NT2/D1 (cell line): ENCODE results near the gene DDX42.
"Not testable (repeated sequence)": the region's sequence is repeated elsewhere in the genome, so short reads cannot be mapped to it uniquely, and the experiment has no call there.

ENCODE experiments used
- DNase-seq: peaks from one replicate; pipeline ENCODE4 v3.0.0-alpha.2; 2011; ENCODE audit warnings: low read depth, low spot score
- H3K27me3 ChIP-seq: 2 replicates; pipeline ENCODE4 v1.6.0; 2011; ENCODE audit warnings: mild to moderate bottlenecking; ENCODE audit not compliant: insufficient read length, insufficient read depth
- H3K36me3 ChIP-seq: 2 replicates; pipeline ENCODE4 v1.6.1; 2011; ENCODE audit warnings: mild to moderate bottlenecking, low read length, mixed read lengths; ENCODE audit not compliant: insufficient read depth, insufficient read length
- H3K4me1 ChIP-seq: 2 replicates; pipeline ENCODE4 v1.5.1; 2011; ENCODE audit not compliant: insufficient read depth, insufficient read length
- H3K4me3 ChIP-seq: 2 replicates; pipeline ENCODE4 v1.5.1; 2011; ENCODE audit warnings: low read depth; ENCODE audit not compliant: insufficient read length
- H3K9ac ChIP-seq: 2 replicates; pipeline ENCODE4 v1.6.0; 2011; ENCODE audit warnings: low read depth; ENCODE audit not compliant: insufficient read length
- H3K9me3 ChIP-seq: 2 replicates; pipeline ENCODE4 v1.5.1; 2011; ENCODE audit warnings: mild to moderate bottlenecking, low read length; ENCODE audit not compliant: insufficient read depth
- SUZ12 ChIP-seq: IDR thresholded peaks from 2 replicates; pipeline ENCODE4 v1.6.1; 2011; ENCODE audit not compliant: insufficient read length, insufficient read depth; ENCODE audit errors: extremely low read depth
- YY1 ChIP-seq: IDR thresholded peaks from 2 replicates; pipeline ENCODE4 v1.6.1; 2011; ENCODE audit not compliant: insufficient read length, insufficient read depth
- ZNF274 ChIP-seq: IDR thresholded peaks from 2 replicates; pipeline ENCODE4 v1.6.1; 2011; ENCODE audit warnings: mild to moderate bottlenecking, low read depth, low read length

Gene DDX42

DNA sequence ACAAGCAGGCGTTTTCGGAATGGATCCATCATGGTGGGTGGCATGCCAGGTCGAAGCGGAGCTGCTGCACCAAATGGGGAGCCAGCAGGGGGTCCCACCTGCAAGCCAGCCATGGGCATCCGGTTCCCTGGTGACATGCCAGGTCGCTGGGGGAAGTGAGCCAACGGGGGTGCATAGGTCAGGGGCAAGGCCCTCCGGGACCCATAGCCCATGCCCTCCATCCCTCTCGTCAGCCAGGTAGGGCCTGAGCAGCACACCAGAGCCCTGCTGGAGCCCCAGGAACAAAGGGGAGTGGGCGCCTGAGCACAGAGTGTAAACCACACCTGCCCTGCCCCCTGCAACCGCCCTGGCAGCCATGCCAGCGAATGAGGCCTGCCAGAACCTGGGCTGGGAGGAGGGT, 63.5 kb downstream of the DDX42 start:
- TF ChIP-seq ZNF274: no peak
- no peak for TF ChIP-seq YY1
- TF ChIP-seq SUZ12: no peak
- Histone ChIP-seq H3K4me1 (peaks cover 21% of the 10 kb centered on the region), H3K9ac (no peak overlapping the region), H3K9me3 (no peaks in the 10 kb centered on the region), H3K27me3 (no peaks in the 10 kb centered on the region), H3K4me3 (no peak overlapping the region), H3K36me3 (peaks cover 63% of the 10 kb centered on the region)
- DNase-seq: no peak

DNA sequence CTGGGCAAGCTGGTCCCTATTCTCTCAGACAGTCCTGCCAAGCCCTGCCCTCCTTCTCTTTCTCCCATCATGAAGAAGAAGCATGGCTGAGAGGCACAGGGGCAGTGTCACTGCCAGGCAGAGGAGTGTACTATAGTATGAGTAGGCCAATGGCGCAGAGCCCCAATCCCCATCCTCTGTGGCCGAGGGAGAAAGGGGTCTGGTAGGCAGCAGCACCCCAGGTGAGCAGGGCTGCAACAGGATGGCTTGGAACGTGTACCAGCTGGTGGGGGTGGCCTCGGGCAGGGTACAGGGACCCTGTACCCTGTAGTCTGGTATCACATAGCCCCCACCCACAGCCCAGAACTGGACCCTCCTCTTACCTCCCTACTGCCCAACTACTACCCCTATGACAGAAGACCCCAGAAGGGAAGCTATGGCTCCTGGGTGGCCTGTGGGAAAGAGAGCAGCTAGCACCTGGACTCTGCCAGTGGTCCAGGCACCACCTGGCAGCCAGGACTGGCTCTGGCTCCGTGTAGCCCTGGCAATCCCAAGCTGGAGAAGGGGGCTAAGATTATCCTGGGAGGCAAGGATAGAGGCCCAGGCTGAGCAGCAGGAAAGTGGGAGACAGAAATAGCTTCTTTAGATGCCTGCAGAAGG, 64.1 kb downstream of the DDX42 start:
- no peaks in the 10 kb centered on the region for H3K27me3 ChIP-seq
- no peaks in the 10 kb centered on the region for H3K9me3 ChIP-seq
- no peak overlapping the region for H3K4me3 ChIP-seq
- peaks cover 18% of the 10 kb centered on the region for H3K4me1 ChIP-seq
- peak overlapping the region; percentile 5 for H3K9ac ChIP-seq
- TF ChIP-seq YY1 (no peak), ZNF274 (no peak), SUZ12 (no peak)
- peaks cover 57% of the 10 kb centered on the region for H3K36me3 ChIP-seq
- no peak for DNase-seq

DNA sequence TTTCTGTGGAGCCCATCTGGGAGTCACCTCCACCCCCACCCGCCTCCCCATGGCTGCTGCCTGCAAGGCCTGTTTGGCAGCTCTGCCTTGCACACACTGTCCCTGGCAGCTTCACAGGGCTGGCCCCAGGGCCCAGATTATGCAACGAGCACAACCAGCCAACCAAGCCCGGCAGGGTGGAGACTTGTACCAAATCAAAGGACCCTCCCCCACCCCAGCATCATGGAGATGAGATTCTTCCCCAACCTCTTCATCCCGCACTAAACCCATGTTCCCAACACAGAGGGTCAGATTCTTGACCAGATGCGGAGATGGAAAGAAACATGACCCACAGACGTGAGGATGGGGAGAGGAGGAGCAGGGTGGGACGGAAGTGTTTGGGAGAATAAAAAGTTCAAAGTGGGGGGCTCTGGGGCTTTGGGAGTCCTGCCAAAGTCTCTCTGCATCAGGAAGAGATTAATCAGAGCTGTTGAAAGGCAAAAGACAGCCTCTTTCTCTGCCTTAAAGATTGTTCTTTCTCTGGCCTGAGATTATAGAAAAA, 64.7 kb downstream of the DDX42 start:
- TF ChIP-seq ZNF274 (no peak), YY1 (no peak), SUZ12 (no peak)
- peaks cover 50% of the 10 kb centered on the region for H3K36me3 ChIP-seq
- H3K4me3 ChIP-seq: no peak overlapping the region
- peak overlapping the region; percentile 5 for H3K9ac ChIP-seq
- H3K9me3 ChIP-seq: no peaks in the 10 kb centered on the region
- peaks cover 18% of the 10 kb centered on the region for H3K4me1 ChIP-seq
- H3K27me3 ChIP-seq: no peaks in the 10 kb centered on the region
- no peak for DNase-seq

DNA sequence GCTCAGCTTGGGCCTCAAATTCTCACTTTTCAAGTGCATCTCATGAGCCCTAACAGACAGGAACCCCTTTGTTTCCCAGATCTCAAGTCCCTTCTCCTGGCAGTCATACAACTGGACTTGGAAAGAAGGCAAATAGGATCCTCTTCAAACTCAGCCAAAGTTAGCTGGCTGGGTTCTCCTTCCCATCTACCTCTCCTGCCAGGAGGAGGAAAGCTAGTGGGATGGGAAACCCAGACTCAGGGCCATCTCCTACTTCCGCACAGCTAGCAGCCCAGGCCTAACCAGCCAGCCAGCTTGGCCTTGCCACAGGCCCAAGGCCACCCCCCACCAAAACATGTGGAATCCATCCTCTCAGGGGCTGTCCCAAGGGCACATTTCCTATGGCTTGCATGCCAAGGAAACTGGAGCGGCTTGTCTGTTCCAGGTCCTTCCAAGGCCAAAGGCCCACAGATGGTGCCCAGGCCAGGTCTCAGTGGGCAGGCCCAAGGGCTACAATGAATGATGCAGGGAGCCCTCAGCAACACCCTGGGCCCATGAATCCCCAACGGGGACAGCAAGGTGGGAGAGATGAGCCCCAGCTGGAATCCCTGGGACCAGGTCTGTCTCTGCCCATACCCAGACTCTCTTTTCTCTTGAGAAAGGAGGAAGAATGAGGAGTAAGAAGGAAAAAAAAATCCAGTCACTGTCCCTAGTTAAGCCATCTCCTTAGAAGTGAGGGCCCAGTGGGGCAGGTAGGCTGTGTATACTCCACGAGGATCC, 66.8 kb downstream of the DDX42 start:
- no peak for TF ChIP-seq YY1
- no peak for TF ChIP-seq SUZ12
- TF ChIP-seq ZNF274: no peak
- no peak for DNase-seq
- Histone ChIP-seq H3K9ac (peak overlapping the region; percentile 93), H3K27me3 (no peaks in the 10 kb centered on the region), H3K4me1 (peaks cover 18% of the 10 kb centered on the region), H3K4me3 (peak overlapping the region; percentile 89), H3K9me3 (no peaks in the 10 kb centered on the region), H3K36me3 (peaks cover 30% of the 10 kb centered on the region)

DNA sequence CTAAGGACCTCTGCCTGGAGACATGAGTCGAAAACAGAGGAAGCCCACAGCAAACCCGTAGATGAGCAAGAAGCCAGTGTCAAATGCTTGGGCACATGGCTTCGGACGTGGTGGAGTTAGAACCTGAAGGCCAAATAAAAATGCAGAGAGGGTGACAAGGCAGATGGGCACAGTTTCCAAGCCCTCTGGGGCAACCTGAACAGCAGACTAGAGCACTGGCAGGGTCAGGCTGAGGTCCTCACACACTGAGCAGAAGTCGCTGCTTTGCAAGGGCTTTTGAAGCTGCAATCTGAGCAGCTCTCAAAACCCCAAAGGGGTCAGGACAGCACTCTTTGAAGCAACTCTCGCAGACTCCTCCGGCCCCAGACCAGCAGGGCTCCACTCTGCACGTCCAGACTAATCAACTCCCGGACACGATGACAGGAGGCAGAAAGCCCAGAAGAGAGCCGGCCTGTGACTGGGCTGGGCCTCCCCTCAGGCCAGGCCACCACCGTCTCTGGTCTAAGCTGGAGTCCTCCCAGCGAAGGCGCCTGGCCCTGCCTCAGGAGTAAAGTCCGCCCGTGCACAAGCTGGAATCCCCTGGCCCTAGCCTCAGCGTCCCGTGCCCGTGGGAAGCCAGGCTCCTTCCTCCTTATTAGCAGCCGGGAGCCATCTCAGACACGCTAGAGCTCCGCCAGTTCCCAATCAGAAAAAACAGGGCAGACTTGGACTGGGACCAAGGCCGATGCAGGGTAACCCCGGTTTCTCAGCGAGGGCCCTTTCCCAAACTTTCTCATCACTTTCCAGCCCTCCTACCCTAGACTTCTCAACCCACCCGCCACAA, 67.6 kb downstream of the DDX42 start:
- DNase-seq: no peak
- H3K9ac ChIP-seq: peak overlapping the region; percentile 93
- no peaks in the 10 kb centered on the region for H3K9me3 ChIP-seq
- peaks cover 22% of the 10 kb centered on the region for H3K36me3 ChIP-seq
- peak overlapping the region; percentile 89 for H3K4me3 ChIP-seq
- no peaks in the 10 kb centered on the region for H3K27me3 ChIP-seq
- TF ChIP-seq SUZ12 (no peak), YY1 (no peak), ZNF274 (no peak)
- peaks cover 18% of the 10 kb centered on the region for H3K4me1 ChIP-seq

DNA sequence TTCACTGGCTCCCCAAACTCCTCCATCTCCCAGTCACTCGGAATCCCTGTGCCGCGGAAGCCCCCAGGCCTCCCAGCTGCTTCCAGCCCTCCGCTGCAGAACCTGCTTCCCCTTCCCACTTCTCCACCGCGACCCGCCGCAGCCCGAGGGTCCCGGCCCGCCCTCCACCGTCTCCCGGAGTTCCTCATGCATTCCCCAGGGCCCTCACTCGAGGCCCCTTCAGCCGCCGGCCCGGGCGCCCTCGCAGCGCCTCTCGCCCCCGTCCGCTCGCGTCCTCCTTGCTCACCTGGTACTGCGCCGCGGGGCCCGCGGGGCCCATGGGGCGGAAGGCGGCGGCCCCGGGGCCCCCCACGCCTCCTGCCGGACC, 68.2 kb downstream of the DDX42 start:
- peak overlapping the region; percentile 93 for H3K9ac ChIP-seq
- peaks cover 18% of the 10 kb centered on the region for H3K4me1 ChIP-seq
- peaks cover 16% of the 10 kb centered on the region for H3K36me3 ChIP-seq
- no peak for DNase-seq
- no peaks in the 10 kb centered on the region for H3K9me3 ChIP-seq
- TF ChIP-seq YY1 (no peak), ZNF274 (no peak), SUZ12 (no peak)
- no peaks in the 10 kb centered on the region for H3K27me3 ChIP-seq
- H3K4me3 ChIP-seq: peak overlapping the region; percentile 89

DNA sequence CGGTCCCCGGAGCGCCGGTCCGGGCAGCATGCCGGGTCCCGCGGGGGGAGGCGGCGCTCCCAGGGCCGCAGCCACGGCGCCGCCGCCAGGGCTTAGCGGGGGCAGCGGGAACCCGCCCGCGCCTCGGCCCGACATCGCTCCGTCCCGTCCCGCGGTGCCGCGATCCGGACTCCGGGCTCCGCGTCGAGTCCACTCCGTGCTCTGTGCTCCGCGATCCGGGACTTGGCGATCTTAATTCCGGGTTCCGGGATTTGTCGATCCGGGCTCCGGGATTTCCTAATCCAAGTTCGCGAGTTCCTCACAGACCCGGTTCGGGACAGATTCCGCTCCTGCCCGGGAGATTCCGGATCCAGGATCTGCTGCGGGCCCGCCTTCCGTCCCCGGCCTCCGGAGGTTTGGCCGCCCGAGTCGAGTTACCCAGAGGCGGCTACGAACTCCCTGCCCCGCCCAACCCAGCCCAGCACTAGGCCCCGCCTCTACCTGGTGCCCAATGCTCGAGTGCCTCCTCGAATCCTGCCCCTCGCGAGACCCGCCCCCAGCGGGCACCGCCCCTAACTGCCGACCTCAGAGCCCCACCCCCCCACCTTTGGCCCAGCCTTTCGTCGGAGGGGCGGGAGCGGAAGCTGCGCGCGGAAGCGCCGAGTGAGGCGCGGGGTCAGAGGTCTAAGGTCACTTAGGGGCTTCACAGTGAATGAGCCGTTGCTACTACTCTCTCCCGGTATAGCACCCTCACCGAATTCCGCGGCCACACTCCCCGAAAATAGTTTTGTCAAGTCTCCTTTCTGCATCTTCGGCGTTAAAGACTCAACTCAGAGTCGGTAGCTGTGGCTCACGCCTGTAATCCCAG, 68.8 kb downstream of the DDX42 start, which contains the start of gene SMARCD2:
SMARCD2 (minus strand) TSS at position 146 of the 847 bp plus-strand sequence; CDS start at position 135, 11 bp downstream.
- DNase-seq: peak; percentile 94
- TF ChIP-seq ZNF274 (no peak), YY1 (no peak), SUZ12 (no peak)
- peaks cover 17% of the 10 kb centered on the region for H3K4me1 ChIP-seq

DNA sequence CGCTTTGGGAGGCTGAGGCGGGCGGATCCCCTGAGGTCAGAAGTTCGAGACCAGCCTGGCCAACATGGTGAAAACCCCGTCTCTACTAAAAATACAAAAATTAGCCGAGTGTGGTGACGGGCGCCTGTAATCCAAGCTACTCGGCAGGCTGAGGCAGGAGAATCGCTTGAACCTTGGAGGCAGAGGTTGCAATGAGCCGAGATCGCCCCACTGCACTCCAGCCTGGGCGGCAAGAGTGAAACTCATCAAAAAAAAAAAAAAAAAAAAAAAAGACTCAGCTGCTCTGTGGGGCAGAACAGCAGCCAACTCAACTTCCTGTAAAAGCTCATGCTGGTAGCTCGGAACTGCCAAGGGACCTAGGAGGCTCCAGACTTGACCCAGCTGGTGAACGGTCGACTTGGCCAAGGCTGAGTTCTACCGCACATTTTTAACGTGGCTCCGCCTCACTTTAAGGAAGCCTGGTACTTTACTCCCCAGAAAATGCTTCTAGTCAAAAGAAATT, 69.5 kb downstream of the DDX42 start:
- Histone ChIP-seq H3K9me3 (peaks cover 10% of the 10 kb centered on the region), H3K4me1 (peaks cover 12% of the 10 kb centered on the region), H3K9ac (peak overlapping the region; percentile 84), H3K4me3 (peak overlapping the region; percentile 79)
- not testable (repeated sequence) for H3K36me3 ChIP-seq, H3K27me3 ChIP-seq, DNase-seq

More for the DNA sequence above, 68.8 kb downstream of the DDX42 start, which contains the start of gene SMARCD2:
- H3K9me3 ChIP-seq: peaks cover 4% of the 10 kb centered on the region; the same call in 1 of the 2 replicates
- peaks cover 10% of the 10 kb centered on the region for H3K36me3 ChIP-seq
- peak within 1 kb of the TSS; percentile 89 for H3K4me3 ChIP-seq
- peaks cover 2% of the 10 kb centered on the region for H3K27me3 ChIP-seq
- H3K9ac ChIP-seq: peak within 1 kb of the TSS; percentile 93
